HTR-8/SVneo (cell line): ENCODE results near the gene YKT6.
A peak's percentile ranks its signal among the peaks of the same experiment; 100 is the strongest.

Experiments used
- DNase-seq: peaks from one replicate; pipeline ENCODE4 v3.0.0; 2011; ENCODE audit warnings: low spot score, mixed read lengths; ENCODE audit not compliant: insufficient read length
- FAIRE-seq: peaks from 2 replicates; lab custom pipeline; 2011; peaks lifted over from hg19 to GRCh38; lab: Jason Lieb, UNC

The YKT6 gene

DNA sequence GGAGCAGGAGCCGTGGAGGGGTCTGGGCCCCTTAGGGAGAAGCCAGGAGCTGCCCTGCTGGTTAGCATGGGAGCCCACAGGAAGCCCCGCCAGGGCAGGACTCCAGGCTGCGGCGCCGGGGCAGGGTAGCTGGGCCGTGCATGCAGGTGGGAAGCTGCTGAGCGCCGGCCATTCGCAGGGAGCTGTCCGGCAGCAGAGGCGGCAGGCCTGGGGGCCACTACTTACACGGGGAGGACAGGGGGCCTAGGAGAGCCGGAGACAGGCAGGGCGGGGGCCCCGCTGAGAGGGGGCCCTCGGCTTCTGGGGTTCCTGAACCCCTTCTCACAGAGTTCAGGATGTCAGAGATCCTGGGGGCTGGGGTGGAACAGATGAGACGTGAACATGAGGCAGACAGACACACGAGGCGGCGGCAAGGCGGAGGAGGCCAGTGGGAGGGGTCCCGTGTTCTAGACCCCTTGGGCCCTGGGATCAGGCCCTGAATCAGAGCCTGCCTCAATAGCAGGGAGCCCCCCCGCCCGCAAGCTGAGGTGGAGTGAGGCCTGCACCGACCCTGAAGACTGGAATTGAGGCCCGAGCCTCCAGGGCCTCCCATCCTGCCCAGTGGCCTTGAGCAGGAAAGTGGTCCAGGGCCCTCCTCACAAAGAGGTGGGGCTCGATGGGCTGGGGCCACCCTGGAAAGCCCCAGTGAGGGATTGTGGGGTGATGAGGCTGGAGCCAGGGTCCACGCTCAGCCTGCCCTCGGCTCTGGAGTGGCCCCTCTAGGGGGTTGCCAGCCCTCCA lies 28.0 kb downstream of the YKT6 start:
- DNase-seq (no peak), FAIRE-seq (no peak)

DNA sequence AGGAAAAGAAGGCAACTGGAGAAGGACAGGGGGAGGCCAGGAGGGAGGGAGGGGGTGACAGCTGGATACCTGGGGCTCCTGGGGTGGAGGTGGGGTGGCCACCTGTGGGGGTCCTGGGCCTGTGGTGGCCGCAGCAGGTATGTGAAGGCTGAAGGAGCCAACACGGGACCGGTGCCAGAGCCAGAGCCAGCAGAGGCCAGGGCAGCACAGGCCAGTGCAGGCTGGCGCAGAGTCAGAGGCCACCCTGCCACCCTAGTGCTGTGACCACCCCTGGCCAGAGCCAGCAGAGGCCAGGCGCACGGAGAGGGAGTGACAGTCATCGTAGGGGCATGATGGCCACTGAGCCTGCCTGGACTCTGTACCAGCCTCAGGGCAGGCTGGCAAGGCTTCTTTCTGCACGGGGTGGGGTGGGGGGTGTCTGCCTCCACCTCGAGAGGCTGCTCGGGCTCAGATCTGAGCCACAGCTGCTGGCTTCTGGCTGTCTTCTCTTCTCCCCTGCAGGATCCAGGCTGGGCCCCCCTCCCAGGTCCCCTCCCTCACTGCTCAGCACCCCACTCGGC lies 28.8 kb downstream of the YKT6 start:
- DNase-seq (no peak), FAIRE-seq (no peak)

GRCh38 chr7:44230286-44230685 lies 29.5 kb downstream of the YKT6 start:
- FAIRE-seq (no peak), DNase-seq (no peak)

DNA sequence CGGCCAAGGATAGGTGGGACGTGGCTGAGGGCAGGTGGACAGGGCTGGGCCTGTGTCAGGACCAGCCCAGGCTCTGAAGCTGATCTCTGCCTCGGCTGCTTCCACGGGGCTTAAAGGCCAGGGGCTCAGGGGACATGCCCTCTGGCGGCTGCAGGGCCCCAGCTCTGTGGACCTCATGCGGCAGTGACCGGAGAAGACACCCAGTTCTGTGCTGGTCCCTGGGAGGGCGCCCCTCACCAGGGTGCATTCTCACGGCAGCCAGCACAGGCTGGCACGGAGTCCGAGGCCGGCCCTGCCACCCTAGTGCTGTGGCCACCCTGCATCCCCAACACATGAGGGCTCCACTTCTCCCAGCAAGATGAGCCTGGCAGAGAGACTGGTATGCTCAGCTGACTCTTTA lies 30.3 kb downstream of the YKT6 start:
- DNase-seq (no peak), FAIRE-seq (no peak)

DNA sequence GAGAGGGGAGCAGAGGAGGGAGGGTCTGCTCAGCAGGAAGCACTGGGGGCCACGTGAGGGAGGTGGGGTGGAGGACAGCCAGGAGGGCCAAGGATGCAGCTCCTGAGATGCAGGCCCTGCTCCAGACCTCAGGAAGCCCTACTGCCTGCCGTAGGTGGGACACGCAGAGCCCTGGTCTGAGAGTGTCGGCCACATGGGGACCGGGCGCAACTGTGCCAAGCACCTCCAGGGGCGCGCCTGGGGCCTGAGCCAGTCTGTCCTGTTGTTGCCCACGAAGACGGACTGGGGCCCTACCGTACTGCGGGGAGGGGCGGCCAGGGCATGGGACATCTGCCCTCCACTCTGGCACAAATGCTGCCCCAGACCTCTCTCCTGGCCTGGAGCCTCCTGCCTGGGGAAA lies 31.6 kb downstream of the YKT6 start:
- no peak for DNase-seq
- FAIRE-seq, result no peak

DNA sequence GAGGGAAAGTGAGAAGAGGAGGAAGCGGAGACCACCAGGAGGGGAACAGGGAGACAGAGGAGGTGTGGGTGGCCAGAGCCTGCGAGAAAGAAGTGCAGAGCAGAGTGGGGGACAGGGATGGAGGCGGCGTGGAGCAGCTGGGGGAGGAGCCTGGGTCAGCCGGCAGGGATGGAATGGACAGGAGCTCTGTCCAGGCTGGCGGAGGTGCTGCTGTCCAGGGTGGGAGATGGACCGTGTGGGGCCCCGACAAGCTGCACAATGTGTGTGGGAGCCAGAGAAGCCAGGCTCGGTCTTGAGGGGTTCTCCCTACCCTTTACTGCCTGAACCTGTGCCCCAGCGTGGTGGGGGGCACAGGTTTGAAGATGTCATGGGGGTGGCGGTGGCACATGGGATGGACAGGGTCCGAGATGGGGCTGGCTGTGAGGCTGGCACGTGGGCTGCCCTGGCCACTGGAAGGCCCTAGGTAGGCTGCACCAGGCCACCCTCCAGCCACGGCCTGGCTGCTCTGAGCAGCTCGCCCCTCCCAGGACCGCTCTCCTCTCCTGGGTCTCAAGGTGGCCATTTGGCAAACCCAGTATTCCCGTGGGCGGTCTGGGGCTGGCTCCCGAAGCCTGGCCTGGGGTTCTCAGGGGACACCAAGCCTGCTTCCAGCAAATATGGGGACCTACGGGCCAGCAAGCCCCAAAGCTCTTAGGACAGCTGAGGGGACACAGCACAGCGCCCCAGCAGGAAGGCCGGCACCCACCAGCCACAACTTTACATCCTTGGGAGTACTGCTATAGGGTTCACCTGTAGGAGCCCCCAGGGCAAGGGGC lies 32.3 kb downstream of the YKT6 start:
- no peak for DNase-seq
- FAIRE-seq, result no peak

GRCh38 chr7:44235066-44235465 lies 34.3 kb downstream of the YKT6 start:
- DNase-seq (no peak), FAIRE-seq (no peak)

GRCh38 chr7:44235582-44236332 lies 35.0 kb downstream of the YKT6 start:
- DNase-seq, result no peak
- FAIRE-seq, result no peak

DNA sequence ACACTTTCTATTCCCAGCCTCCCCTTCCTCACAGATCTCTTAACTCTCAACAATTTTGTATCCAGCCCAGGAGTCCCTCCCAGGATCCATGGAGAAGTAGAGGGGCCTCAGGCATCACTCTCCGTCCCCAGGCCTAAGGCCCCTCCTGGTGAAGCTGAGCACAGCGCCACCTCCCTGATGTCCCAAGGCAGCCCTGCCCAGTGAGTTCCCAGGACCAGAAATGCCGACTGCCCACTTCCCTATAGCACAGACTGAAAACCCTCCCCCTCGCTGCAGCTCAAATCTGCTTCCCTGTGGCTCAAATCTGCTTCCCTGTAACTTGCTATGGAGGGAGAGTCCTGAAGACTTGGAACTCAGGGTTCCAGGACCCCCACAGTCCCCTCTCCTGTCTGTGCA lies 35.6 kb downstream of the YKT6 start:
- FAIRE-seq (no peak), DNase-seq (no peak)

GRCh38 chr7:44237696-44238095 lies 36.9 kb downstream of the YKT6 start:
- FAIRE-seq, result no peak

DNA sequence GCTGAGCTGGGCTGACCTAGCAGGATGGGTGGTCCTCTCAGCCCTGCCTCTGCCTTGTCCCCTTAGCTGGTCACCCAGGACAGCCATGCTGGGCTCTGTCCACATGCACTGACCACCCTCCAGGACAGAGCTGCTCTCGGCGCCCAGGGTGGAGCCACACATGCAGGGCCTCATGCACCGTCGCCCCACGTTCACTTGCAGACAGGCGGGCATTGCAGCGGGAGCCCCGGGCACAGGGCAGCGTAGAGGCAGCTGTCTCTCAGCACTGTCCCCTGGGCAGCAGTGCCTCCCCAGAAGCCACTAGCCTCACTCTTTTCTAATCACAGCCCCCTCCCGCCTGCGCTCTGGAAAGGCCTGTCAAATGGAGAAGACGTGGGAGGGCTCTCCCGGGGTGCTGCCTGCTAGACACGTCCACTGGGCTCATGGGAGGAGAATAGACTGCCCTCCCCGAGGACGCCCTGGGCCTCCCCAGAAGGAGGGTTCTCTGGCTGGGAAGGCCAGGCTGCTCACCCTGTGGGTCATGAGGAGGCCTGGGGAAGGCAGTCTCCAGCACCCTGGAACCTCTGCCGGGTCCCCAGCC lies 37.4 kb downstream of the YKT6 start:
- DNase-seq (no peak), FAIRE-seq (no peak)

More at GRCh38 chr7:44237696-44238095, 36.9 kb downstream of the YKT6 start:
- DNase-seq, result no peak

- no peak for DNase-seq
- no peak for FAIRE-seq
Observed at GRCh38 chr7:44239361-44239760, 38.6 kb downstream of the YKT6 start.

- DNase-seq (no peak), FAIRE-seq (no peak)
Observed at GRCh38 chr7:44240376-44240775, 39.6 kb downstream of the YKT6 start.

DNA sequence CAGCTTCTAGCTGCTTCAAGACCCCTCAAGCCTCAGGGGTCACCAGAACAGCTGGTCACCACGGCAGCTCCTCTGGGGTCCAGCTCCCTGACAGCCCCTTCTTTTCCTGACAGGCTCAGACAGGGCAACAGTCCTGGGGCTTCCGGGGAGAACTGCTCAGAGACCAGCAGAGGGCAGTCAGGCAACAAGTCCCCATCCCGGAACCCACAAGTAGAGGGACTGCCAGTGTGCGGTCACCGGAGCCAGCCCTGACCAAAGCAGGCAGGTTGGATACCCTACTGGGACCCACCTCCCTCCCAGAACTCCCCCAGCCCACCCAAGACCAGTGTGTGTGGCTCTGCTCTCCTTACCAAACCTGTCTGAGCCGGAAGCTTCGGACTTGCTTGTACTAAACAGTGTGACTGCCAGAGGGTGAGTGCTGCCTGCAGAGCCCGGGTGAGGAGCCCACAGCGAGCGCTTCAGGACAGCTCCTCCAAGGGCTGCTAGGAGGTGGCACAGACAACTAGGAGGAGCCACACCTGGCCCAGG lies 40.3 kb downstream of the YKT6 start:
- FAIRE-seq (peak; percentile 72), DNase-seq (peak; percentile 88)

- no peak for DNase-seq
- no peak for FAIRE-seq
Observed at GRCh38 chr7:44242091-44242490, 41.3 kb downstream of the YKT6 start.

- DNase-seq (peak; percentile 47), FAIRE-seq (no peak)
Observed at GRCh38 chr7:44244282-44244681, 43.5 kb downstream of the YKT6 start.

- DNase-seq (no peak), FAIRE-seq (peak; percentile 93)
Observed at GRCh38 chr7:44246396-44247113, 45.8 kb downstream of the YKT6 start.

GRCh38 chr7:44247868-44248651 lies 47.3 kb downstream of the YKT6 start:
- FAIRE-seq, result no peak

More at GRCh38 chr7:44247868-44248651, 47.3 kb downstream of the YKT6 start:
- no peak for DNase-seq
